T47D (cell line): ENCODE measurements around the gene VASP.

ENCODE experiments used
- DNase-seq, 2 experiments: peaks; one replicate each; pipeline versions ENCODE4 v3.0.0 to v3.0.0-alpha.2; 2011 to 2012; ENCODE audit warnings: low read depth in 1 of 2, low spot score in 1 of 2
- JUND ChIP-seq: IDR thresholded peaks from 2 replicates; pipeline ENCODE4 v1.6.1; 2012; ENCODE audit warnings: low read depth
- in situ Hi-C: cut with HindIII; loops from 2 replicates; pipeline ENCODE4 v1.10.0; 2016; ENCODE audit warnings: low sequenced_read_pairs, low pct_unique_long_range_greater_than_20kb

Gene VASP

DNA sequence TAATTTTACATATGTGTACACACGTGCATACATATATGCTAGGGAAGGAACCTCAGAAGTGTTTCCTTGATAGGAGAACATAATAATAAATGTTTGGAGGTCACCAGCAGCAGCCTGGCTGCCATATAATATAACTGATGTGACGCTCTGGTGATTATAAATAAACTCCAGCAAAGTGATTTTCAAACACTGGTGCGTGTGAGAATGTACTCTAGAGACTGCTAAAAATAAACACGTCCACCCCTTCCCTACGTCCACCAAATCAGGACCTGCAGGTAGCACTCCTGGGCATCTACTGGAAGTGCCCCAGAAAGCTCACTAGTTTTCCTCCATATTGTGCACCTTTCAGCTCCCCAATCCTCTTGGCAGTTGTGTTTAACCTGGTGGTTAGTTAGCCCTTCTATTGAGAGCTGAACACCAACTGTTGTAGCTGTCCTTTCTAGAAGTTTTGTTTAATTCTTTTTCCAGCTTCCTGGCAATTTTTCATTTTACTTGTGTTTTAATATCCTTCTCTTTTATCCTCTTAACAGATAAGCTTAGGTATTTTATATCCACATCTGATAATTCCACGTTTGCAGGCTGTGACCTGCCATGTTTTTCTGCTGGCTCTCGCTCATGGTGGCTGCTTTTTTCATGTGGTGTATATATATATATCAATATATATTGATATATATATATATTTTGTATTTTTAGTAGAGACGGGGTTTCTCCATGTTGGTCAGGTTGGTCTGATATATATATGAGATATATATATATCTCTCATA, 64.4 kb downstream of the VASP start:
- no peak for TF ChIP-seq JUND
- no peak for DNase-seq
- in situ Hi-C loops: no loop called here

DNA sequence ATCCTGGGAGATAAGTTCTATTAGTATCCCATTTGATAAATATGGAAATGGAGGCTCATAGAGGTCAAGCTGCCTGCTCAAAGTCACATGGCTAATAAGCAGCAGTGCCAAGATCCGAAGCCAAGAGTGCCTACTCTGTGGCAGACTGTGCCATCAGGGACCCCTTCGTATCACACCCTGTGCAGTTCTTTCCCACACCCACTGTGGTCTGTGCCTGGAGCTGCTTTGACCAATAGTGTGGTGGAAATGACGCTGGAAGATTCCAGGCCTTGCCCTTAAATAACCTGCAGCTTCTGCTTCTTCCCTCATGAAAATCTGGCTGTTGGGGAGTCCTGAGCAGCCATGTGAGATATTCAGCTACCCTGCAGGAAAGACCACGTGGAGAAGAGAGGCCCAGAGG, 67.2 kb downstream of the VASP start:
- in situ Hi-C loops: no loop called here
- no peak for TF ChIP-seq JUND

DNA sequence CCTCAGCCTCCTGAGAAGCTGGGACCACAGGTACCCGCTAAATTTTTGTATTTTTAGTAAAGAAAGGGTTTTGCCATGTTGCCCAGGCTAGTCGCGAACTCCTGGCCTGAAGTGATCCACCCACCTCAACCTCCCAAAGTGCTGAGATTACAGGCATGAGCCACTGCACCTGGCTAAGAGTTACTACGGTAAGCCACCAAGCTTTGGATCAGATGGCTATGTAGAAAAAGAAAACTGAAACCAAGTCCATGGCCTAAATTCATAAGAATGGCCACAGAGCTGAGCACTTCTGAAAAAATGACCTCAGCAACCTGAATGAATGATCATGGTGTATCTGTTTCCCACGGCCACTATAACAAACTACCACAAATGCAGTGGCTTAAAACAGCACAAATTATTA, 67.9 kb downstream of the VASP start:
- no peak for TF ChIP-seq JUND
- in situ Hi-C loops: no loop called here
- DNase-seq: no peak

More for the DNA sequence above, 67.2 kb downstream of the VASP start:
- DNase-seq: no peak
